Liver (tissue), 9 donors: ENCODE data around the gene SYT6. TPM values are rescaled to one million over a fixed set of nuclear protein-coding genes. Genes with fewer than 3 reads are reported as not detected.

Experiments
- DNase-seq: peaks from one replicate; pipeline ENCODE4 v3.0.0-alpha.2; 2017; ENCODE audit warnings: low spot score
- H3K27ac ChIP-seq, 2 donors: one replicate each; pipeline ENCODE4 v1.7.0; 2013; ENCODE audit warnings: inconsistent platforms in 2 of 2, low read length in 2 of 2, control low read depth in 1 of 2, low read depth in 1 of 2, mild to moderate bottlenecking in 1 of 2
- H3K27me3 ChIP-seq, 4 donors: one replicate each; pipeline versions ENCODE4 v1.6.1 to v1.7.0; 2013; ENCODE audit warnings: low read length in 3 of 4, inconsistent platforms in 1 of 4, mild to moderate bottlenecking in 1 of 4, moderate library complexity in 1 of 4; ENCODE audit not compliant: control insufficient read depth in 4 of 4, insufficient read depth in 4 of 4
- H3K36me3 ChIP-seq, 4 donors: one replicate each; pipeline versions ENCODE4 v1.6.1 to v1.7.0; 2013; ENCODE audit warnings: low read length in 3 of 4, mild to moderate bottlenecking in 3 of 4, low read depth in 1 of 4, moderate library complexity in 1 of 4; ENCODE audit not compliant: control insufficient read depth in 4 of 4, insufficient read depth in 3 of 4
- H3K4me1 ChIP-seq, 4 donors: one replicate each; pipeline versions ENCODE4 v1.6.1 to v1.7.0; 2013; ENCODE audit warnings: low read length in 3 of 4, mild to moderate bottlenecking in 3 of 4, moderate library complexity in 1 of 4; ENCODE audit not compliant: control insufficient read depth in 4 of 4, insufficient read depth in 4 of 4
- H3K4me3 ChIP-seq, 3 donors: one replicate each; pipeline versions ENCODE4 v1.6.1 to v1.7.0; 2013; ENCODE audit warnings: low read length in 3 of 3, control low read depth in 1 of 3, low read depth in 1 of 3, mild to moderate bottlenecking in 1 of 3
- H3K9ac ChIP-seq, 2 donors: one replicate each; pipeline ENCODE4 v1.7.0; 2013; ENCODE audit warnings: low read length in 2 of 2, mild to moderate bottlenecking in 2 of 2, moderate library complexity in 2 of 2, control low read depth in 1 of 2, low read depth in 1 of 2
- H3K9me3 ChIP-seq, 4 donors: one replicate each; pipeline versions ENCODE4 v1.6.1 to v1.7.0; 2013; ENCODE audit warnings: low read length in 3 of 4; ENCODE audit not compliant: control insufficient read depth in 4 of 4
- CTCF ChIP-seq: fragments of 150-350 bp; IDR thresholded peaks from 2 replicates; pipeline ENCODE4 v1.5.1; 2017; ENCODE audit warnings: improper control_type of control experiment, low read depth, low read length; ENCODE audit not compliant: missing input control
- EGR1 ChIP-seq, 2 donors: IDR thresholded peaks; 2 replicates each; pipeline ENCODE4 v1.6.1; 2016 to 2018; ENCODE audit warnings: antibody characterized with exemption in 2 of 2, low read depth in 2 of 2
- FOXA1 ChIP-seq: IDR thresholded peaks from 2 replicates; pipeline ENCODE4 v1.6.1; 2016; ENCODE audit warnings: antibody characterized with exemption
- FOXA2 ChIP-seq: IDR thresholded peaks from 2 replicates; pipeline ENCODE4 v1.6.1; 2016; ENCODE audit warnings: antibody characterized with exemption
- GABPA ChIP-seq, 2 donors: IDR thresholded peaks in 1 of 2; conservative IDR thresholded peaks in 1 of 2; 2 replicates each; pipeline ENCODE4 v1.6.1; 2016; ENCODE audit warnings: antibody characterized with exemption in 2 of 2, mild to moderate bottlenecking in 1 of 2, moderate library complexity in 1 of 2
- HNF4A ChIP-seq, 2 donors: conservative IDR thresholded peaks; 2 replicates each; pipeline ENCODE4 v1.6.1; 2016; ENCODE audit warnings: antibody characterized with exemption in 2 of 2, mild to moderate bottlenecking in 2 of 2
- HNF4G ChIP-seq: IDR thresholded peaks from 2 replicates; pipeline ENCODE4 v1.6.1; 2016; ENCODE audit warnings: antibody characterized with exemption
- JUND ChIP-seq, 2 donors: IDR thresholded peaks; 2 replicates each; pipeline ENCODE4 v1.6.1; 2016; ENCODE audit warnings: antibody characterized with exemption in 2 of 2
- MAX ChIP-seq: IDR thresholded peaks from 2 replicates; pipeline ENCODE4 v1.6.1; 2016; ENCODE audit warnings: antibody characterized with exemption
- NR2F2 ChIP-seq: IDR thresholded peaks from 2 replicates; pipeline ENCODE4 v1.6.1; 2016; ENCODE audit warnings: antibody characterized with exemption
- RAD21 ChIP-seq, 2 donors: IDR thresholded peaks; 2 replicates each; pipeline ENCODE4 v1.6.1; 2016; ENCODE audit warnings: antibody characterized with exemption in 2 of 2, mild to moderate bottlenecking in 2 of 2
- RXRA ChIP-seq, 2 donors: IDR thresholded peaks; 2 replicates each; pipeline ENCODE4 v1.6.1; 2017 to 2018; ENCODE audit warnings: antibody characterized with exemption in 2 of 2, mild to moderate bottlenecking in 1 of 2
- SP1 ChIP-seq: IDR thresholded peaks from 2 replicates; pipeline ENCODE4 v1.6.1; 2018; ENCODE audit warnings: antibody characterized with exemption, mild to moderate bottlenecking
- TAF1 ChIP-seq: conservative IDR thresholded peaks from 2 replicates; pipeline ENCODE4 v1.6.1; 2016; ENCODE audit warnings: antibody characterized with exemption, mild to moderate bottlenecking
- YY1 ChIP-seq: IDR thresholded peaks from 2 replicates; pipeline ENCODE4 v1.6.1; 2016; ENCODE audit warnings: antibody characterized with exemption, mild to moderate bottlenecking
- WGBS: extraction: QIAGEN DNeasy Blood & Tissue Kit; methylation state at CpG from one replicate; pipeline ENCODE4 v1.1.7; 2013; 5-methylcytosine and 5-hydroxymethylcytosine counted together
- polyA plus RNA-seq, 2 donors: library from polyadenylated mRNA; stranded (reverse) in 1 of 2; unstranded in 1 of 2; fragments of 200-250 nt in 1 of 2; fragments of >200 nt in 1 of 2; fragmentation: Nextera tagmentation in 1 of 2; extraction: Ambion mirVana in 1 of 2; gene quantifications; one replicate each; pipeline versions ENCODE4 v1.2.1 to v1.2.3, GENCODE V29; 2013 to 2015
- total RNA-seq, 2 donors: library from RNA; depleted of rRNA; stranded (reverse); fragments of >200 nt; gene quantifications; one replicate each; pipeline ENCODE4 v1.2.3, GENCODE V29; 2014
- TF ChIP-seq, protein P1 (sequence below): IDR thresholded peaks from 2 replicates; pipeline ENCODE4 v1.6.1; 2016; ENCODE audit warnings: antibody characterized with exemption
- TF ChIP-seq, protein P2 (sequence below): IDR thresholded peaks from 2 replicates; pipeline ENCODE4 v1.6.1; 2016; ENCODE audit warnings: antibody characterized with exemption
- TF ChIP-seq, protein P3 (sequence below): IDR thresholded peaks from 2 replicates; pipeline ENCODE4 v1.6.1; 2016; ENCODE audit warnings: antibody characterized with exemption, mild to moderate bottlenecking
- donor health status: healthy.
- donor health status: healthy.
- donor health status: healthy.
- donor health status: healthy.
- donor health status: healthy.

Gene SYT6, protein sequence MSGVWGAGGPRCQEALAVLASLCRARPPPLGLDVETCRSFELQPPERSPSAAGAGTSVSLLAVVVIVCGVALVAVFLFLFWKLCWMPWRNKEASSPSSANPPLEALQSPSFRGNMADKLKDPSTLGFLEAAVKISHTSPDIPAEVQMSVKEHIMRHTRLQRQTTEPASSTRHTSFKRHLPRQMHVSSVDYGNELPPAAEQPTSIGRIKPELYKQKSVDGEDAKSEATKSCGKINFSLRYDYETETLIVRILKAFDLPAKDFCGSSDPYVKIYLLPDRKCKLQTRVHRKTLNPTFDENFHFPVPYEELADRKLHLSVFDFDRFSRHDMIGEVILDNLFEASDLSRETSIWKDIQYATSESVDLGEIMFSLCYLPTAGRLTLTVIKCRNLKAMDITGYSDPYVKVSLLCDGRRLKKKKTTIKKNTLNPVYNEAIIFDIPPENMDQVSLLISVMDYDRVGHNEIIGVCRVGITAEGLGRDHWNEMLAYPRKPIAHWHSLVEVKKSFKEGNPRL
- under 1 TPM; under 0.01 to 0.17 TPM for total RNA-seq
- polyA plus RNA-seq = not detected

DNA sequence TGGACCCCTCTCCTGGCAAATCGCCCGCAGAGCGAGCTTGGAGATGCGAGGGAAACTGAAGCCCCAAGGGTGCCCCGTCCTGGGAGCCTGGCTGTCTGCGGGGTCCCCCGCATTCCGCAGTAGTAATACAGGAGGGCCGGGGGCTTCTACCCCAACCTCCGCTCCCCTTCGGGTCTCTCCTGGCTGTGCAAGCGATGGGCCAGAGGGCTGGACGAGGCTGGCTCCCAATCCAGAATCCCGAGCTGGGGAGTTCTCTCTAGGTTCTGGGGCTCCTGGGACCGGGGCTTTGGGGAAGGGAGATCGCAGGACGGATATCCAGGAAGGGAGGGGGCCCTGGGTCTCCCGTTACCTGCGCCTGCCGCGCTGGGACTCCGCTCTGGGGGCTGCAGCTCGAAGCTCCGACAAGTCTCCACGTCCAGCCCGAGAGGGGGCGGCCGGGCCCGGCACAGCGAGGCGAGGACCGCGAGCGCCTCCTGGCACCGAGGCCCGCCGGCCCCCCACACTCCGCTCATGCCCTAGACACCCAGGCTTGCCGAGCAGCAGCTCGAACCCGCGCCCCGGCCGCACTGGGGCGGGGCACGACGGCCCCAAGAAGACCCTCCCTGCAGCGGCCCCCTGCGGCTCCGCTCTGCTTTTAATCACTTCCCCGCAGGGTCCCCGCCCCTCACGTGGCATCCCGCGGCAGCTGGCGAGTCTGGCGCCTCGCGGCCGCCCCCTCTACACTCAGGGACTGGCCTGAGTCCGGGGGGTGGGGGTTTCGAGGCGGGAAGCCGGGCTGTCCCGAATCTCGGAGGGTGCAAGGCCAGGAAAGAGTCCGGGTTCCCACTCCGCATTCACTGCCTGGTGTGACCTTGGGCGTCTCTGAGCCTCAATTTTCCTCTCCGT is at the start of gene SYT6:
Gene SYT6, minus strand, starts transcription at position 609 of the 885 bp plus-strand sequence. Its CDS starts 97 bp downstream, at position 512.
- H3K4me3 ChIP-seq = peak within 1 kb of the TSS in 1 of 3 donors; percentile 46
- no peak within 1 kb of the TSS for H3K9ac ChIP-seq
- TF ChIP-seq EGR1 (IDR thresholded peaks at IDR 0.05; ENCODE audit: low read depth in 2 of 2) (no peak), CTCF (no peak), HNF4G (no peak), RAD21 (IDR thresholded peaks at IDR 0.05) (no peak), GABPA (IDR thresholded peaks at IDR 0.05 in 1 of 2, conservative IDR thresholded peaks at IDR 0.05 in 1 of 2) (no peak), RXRA (IDR thresholded peaks at IDR 0.05) (no peak), NR2F2 (no peak), TAF1 (no peak), SP1 (no peak), JUND (IDR thresholded peaks at IDR 0.05) (no peak), HNF4A (conservative IDR thresholded peaks at IDR 0.05) (no peak), FOXA1 (no peak), MAX (no peak), YY1 (no peak), FOXA2 (no peak)
- TF ChIP-seq, protein P1, sequence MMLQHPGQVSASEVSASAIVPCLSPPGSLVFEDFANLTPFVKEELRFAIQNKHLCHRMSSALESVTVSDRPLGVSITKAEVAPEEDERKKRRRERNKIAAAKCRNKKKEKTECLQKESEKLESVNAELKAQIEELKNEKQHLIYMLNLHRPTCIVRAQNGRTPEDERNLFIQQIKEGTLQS = no peak
- TF ChIP-seq, protein P2, sequence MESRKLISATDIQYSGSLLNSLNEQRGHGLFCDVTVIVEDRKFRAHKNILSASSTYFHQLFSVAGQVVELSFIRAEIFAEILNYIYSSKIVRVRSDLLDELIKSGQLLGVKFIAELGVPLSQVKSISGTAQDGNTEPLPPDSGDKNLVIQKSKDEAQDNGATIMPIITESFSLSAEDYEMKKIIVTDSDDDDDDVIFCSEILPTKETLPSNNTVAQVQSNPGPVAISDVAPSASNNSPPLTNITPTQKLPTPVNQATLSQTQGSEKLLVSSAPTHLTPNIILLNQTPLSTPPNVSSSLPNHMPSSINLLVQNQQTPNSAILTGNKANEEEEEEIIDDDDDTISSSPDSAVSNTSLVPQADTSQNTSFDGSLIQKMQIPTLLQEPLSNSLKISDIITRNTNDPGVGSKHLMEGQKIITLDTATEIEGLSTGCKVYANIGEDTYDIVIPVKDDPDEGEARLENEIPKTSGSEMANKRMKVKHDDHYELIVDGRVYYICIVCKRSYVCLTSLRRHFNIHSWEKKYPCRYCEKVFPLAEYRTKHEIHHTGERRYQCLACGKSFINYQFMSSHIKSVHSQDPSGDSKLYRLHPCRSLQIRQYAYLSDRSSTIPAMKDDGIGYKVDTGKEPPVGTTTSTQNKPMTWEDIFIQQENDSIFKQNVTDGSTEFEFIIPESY = no peak
- TF ChIP-seq, protein P3, sequence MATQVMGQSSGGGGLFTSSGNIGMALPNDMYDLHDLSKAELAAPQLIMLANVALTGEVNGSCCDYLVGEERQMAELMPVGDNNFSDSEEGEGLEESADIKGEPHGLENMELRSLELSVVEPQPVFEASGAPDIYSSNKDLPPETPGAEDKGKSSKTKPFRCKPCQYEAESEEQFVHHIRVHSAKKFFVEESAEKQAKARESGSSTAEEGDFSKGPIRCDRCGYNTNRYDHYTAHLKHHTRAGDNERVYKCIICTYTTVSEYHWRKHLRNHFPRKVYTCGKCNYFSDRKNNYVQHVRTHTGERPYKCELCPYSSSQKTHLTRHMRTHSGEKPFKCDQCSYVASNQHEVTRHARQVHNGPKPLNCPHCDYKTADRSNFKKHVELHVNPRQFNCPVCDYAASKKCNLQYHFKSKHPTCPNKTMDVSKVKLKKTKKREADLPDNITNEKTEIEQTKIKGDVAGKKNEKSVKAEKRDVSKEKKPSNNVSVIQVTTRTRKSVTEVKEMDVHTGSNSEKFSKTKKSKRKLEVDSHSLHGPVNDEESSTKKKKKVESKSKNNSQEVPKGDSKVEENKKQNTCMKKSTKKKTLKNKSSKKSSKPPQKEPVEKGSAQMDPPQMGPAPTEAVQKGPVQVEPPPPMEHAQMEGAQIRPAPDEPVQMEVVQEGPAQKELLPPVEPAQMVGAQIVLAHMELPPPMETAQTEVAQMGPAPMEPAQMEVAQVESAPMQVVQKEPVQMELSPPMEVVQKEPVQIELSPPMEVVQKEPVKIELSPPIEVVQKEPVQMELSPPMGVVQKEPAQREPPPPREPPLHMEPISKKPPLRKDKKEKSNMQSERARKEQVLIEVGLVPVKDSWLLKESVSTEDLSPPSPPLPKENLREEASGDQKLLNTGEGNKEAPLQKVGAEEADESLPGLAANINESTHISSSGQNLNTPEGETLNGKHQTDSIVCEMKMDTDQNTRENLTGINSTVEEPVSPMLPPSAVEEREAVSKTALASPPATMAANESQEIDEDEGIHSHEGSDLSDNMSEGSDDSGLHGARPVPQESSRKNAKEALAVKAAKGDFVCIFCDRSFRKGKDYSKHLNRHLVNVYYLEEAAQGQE = no peak
- H3K27ac ChIP-seq = no peak within 1 kb of the TSS
- 5% methylated on average over 70 of the region's 70 CpGs for WGBS
- H3K4me1 ChIP-seq = peaks cover 2 to 17% (median 14%) of the 10 kb centered on the region in 4 donors
- no peak for DNase-seq
- no peaks in the 10 kb centered on the region for H3K36me3 ChIP-seq
- peaks cover 2 to 22% (median 14%) of the 10 kb centered on the region in 4 donors for H3K27me3 ChIP-seq
- no peaks in the 10 kb centered on the region for H3K9me3 ChIP-seq
